GM21390 (cell line): ENCODE data around the gene OSBPL9.
A peak's percentile ranks its signal among the peaks of the same experiment; 100 is the strongest.

Source experiments
- ATAC-seq: cut with Tn5 transposase; IDR thresholded peaks from one replicate; pipeline ENCODE4 v1.9.1; 2021; ENCODE audit not compliant: unreplicated experiment

The OSBPL9 gene

GRCh38 chr1:51616903-51617708 lies at the start of gene OSBPL9:
OSBPL9 (plus strand) TSS chr1:51617092; CDS start chr1:51617111, 19 bp downstream.
- ATAC-seq: peak; percentile 82

- ATAC-seq: no peak
These were observed 49.2 kb upstream of the OSBPL9 start for GRCh38 chr1:51567653-51568052.

GRCh38 chr1:51568231-51568935 lies 48.5 kb upstream of the OSBPL9 start:
- no peak for ATAC-seq

GRCh38 chr1:51569284-51570062 lies 47.4 kb upstream of the OSBPL9 start:
- ATAC-seq: peak; percentile 90

- ATAC-seq: peak; percentile 34
These were observed 46.7 kb upstream of the OSBPL9 start for GRCh38 chr1:51570063-51570710.

GRCh38 chr1:51572365-51572764 lies 44.5 kb upstream of the OSBPL9 start:
- no peak for ATAC-seq

GRCh38 chr1:51574796-51575195 lies 42.1 kb upstream of the OSBPL9 start:
- no peak for ATAC-seq

- ATAC-seq: no peak
These were observed 41.3 kb upstream of the OSBPL9 start for GRCh38 chr1:51575406-51576084.

- no peak for ATAC-seq
These were observed 40.8 kb upstream of the OSBPL9 start for GRCh38 chr1:51576085-51576444.

GRCh38 chr1:51576923-51577322 lies 40.0 kb upstream of the OSBPL9 start:
- ATAC-seq: no peak

- peak; percentile 74 for ATAC-seq
These were observed 38.3 kb upstream of the OSBPL9 start for GRCh38 chr1:51578383-51579109.

- no peak for ATAC-seq
These were observed 35.7 kb upstream of the OSBPL9 start for GRCh38 chr1:51581238-51581637.

GRCh38 chr1:51583532-51583931 lies 33.4 kb upstream of the OSBPL9 start:
- no peak for ATAC-seq

GRCh38 chr1:51584021-51584420 lies 32.9 kb upstream of the OSBPL9 start:
- ATAC-seq: no peak

GRCh38 chr1:51592711-51593110 lies 24.2 kb upstream of the OSBPL9 start:
- ATAC-seq: no peak

GRCh38 chr1:51594716-51595115 lies 22.2 kb upstream of the OSBPL9 start:
- no peak for ATAC-seq

- ATAC-seq: no peak
These were observed 16.4 kb upstream of the OSBPL9 start for GRCh38 chr1:51600529-51600928.

GRCh38 chr1:51600965-51601364 lies 15.9 kb upstream of the OSBPL9 start:
- ATAC-seq: no peak

GRCh38 chr1:51605961-51606723 lies 10.8 kb upstream of the OSBPL9 start:
- no peak for ATAC-seq
